ENCODE measurements around the gene BDH2. TPM values are rescaled to one million over a fixed set of nuclear protein-coding genes. Genes with fewer than 3 reads are reported as not detected.

Gene BDH2
- total RNA-seq, 2 experiments from 2014 or later: 11.2 to 12.2 TPM

DNA sequence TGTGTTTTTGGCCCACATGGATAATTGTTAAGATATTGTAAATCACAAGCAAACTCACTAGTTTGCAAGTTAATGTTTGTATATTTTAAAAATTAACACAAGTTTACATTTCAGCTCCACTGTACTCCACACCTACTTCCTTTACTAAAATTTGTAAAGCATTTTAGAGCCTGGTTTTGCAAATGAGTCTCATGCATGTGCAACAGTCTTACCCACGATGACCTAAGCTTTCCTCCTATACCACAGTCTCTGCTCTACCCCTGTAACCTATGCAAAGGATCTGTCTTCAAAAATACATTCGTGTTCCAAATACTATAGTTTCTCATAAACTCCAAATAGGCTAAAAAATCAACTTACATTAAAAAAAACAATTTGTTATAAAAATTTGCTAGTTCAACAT, 10.2 kb downstream of the BDH2 start:
- ChIA-PET POLR2A (no interaction called here), CTCF (no interaction called here)

DNA sequence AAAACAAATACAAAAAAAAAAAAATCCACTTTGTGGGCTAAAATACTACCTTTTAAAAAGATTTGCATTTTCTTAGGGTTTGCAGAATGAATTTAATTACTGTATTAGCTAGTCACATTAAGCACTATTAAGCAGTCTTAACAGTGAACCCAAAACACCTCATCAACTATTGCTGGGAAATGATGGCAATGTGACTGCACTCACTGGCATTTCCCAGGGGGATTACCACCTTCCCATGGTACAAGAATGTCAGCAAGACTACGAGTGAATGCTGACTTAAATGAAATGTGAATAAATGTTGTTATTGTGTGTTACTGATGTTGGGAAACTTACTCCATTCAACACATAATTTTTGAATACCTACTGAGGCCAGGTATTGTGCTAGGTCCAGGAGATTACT, 13.1 kb downstream of the BDH2 start:
- POLR2A ChIA-PET: no interaction called here
- CTCF ChIA-PET: no interaction called here

GRCh38 chr4:103085555-103086196, 14.0 kb downstream of the BDH2 start:
- POLR2A ChIA-PET: no interaction called here
- CTCF ChIA-PET: no interaction called here

- POLR2A ChIA-PET: no interaction called here
- CTCF ChIA-PET: interaction anchor here (0.9 to 1.7 kb wide), 2 partner anchors 12 to 15 kb away, joined by 3 to 4 read pairs; no protein-coding TSS in a partner anchor
These were observed 20.0 kb downstream of the BDH2 start for GRCh38 chr4:103079621-103080020.

- POLR2A ChIA-PET: interaction anchor here (0.7 to 1.0 kb wide), 4 partner anchors 14 to 249 kb away, joined by 3 to 7 read pairs (median 4); partner anchors contain the start of genes CISD2 and UBE2D3
These were observed 22.8 kb downstream of the BDH2 start, which contains the start of gene SLC9B2 for GRCh38 chr4:103076747-103077347. Gene SLC9B2, minus strand, starts transcription at chr4:103076761. Its CDS starts 9,211 bp downstream, at chr4:103067550.

DNA sequence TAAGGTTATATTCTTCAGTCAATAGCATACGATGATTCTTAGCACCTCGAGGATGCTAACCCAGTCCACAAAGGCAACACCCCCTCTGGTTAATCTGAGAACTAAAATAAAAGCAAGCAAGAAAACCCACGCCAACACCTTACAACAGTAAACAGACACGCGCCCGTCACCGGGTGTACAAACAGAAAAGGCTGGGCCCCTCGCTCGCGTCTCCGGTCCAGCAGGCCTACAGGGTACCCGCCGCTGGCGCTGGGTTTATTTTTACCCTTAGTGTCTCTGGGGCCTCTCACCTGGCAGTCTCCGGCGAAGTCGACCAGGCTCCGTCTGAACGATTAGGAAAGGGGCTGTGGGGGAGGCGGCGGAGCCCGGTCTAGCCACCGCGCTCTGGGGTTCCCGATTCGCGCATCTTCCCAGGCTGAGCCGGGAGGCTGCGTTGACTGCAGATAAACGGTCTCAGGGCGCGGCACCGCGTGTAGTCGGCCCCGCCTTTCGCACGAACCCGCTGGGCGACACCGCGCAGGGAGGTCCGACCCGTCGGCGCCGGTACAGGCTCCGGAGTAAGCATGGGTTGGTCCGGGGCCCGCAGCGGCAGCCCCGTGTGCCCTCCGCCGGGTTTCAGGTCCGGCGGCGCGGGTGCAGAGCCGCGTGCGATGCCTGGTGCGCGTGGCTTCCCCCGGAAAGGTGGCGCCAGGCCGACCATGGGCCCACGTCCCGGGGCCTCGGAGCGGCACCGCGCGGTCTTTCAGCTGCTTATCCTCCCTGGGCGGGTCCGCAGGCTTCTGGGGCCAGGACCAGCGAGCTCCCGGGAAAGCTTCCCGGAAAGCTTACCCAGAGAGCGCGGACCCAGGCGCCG, 23.5 kb downstream of the BDH2 start:
- CTCF ChIA-PET: interaction anchor here (1.3 to 1.4 kb wide), 2 partner anchors 24 to 30 kb away, joined by 3 to 5 read pairs; partner anchors contain the start of gene BDH2
- POLR2A ChIA-PET: interaction anchor here (0.7 to 1.0 kb wide), 4 partner anchors 14 to 249 kb away, joined by 3 to 7 read pairs (median 4); partner anchors contain the start of gene UBE2D3

More at GRCh38 chr4:103076747-103077347, 22.8 kb downstream of the BDH2 start, which contains the start of gene SLC9B2:
- CTCF ChIA-PET: interaction anchor here (1.4 kb wide), 1 partner anchor 23 kb away, joined by 3 read pairs; the partner anchor contains the start of gene BDH2

DNA sequence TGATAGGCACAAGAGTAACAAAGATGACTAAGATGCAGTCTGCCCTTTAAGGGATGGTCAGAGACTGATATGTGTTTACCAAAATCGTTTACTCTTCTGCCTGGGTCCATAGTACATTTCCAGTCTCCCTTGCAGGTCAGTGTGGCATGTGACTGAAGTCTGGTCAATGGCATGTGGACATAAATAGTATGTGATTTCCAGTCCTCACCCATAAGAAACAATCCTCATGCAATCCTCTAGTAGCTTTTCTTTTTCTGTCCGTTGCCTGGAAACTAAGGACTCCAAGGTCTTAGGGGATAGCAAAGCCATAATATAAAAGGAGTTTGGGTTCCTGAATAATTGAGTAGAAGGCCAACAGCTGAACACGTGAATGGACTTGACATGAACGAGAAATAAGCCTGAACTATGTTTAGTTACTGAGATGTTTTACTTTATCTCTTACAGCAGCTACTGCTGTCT, 24.2 kb downstream of the BDH2 start:
- ChIA-PET POLR2A (interaction anchor here (0.7 kb wide), 1 partner anchor 34 kb away, joined by 3 read pairs; no protein-coding TSS in a partner anchor), CTCF (interaction anchor here (1.3 kb wide), 1 partner anchor 29 kb away, joined by 5 read pairs; no protein-coding TSS in a partner anchor)

- CTCF ChIA-PET: interaction anchor here (1.3 kb wide), 1 partner anchor 28 kb away, joined by 5 read pairs; no protein-coding TSS in a partner anchor
- POLR2A ChIA-PET: interaction anchor here (0.7 to 1.1 kb wide), 2 partner anchors 34 to 247 kb away, joined by 3 read pairs; no protein-coding TSS in a partner anchor
These were observed 24.7 kb downstream of the BDH2 start for GRCh38 chr4:103074744-103075434.

- POLR2A ChIA-PET: interaction anchor here (1.1 kb wide), 1 partner anchor 246 kb away, joined by 3 read pairs; no protein-coding TSS in a partner anchor
- CTCF ChIA-PET: no interaction called here
These were observed 25.7 kb downstream of the BDH2 start for GRCh38 chr4:103073792-103074438.

- ChIA-PET POLR2A (no interaction called here), CTCF (no interaction called here)
These were observed 31.6 kb downstream of the BDH2 start for GRCh38 chr4:103067841-103068547.

- ChIA-PET POLR2A (no interaction called here), CTCF (interaction anchor here (0.6 to 0.7 kb wide), 2 partner anchors 677 to 869 kb away, joined by 3 to 5 read pairs; no protein-coding TSS in a partner anchor)
These were observed 39.0 kb downstream of the BDH2 start for GRCh38 chr4:103060453-103061148.

- POLR2A ChIA-PET: no interaction called here
- CTCF ChIA-PET: interaction anchor here (1.0 kb wide), 1 partner anchor 38 kb away, joined by 4 read pairs; no protein-coding TSS in a partner anchor
These were observed 45.6 kb downstream of the BDH2 start for GRCh38 chr4:103054030-103054429.

GRCh38 chr4:103052779-103053178, 46.9 kb downstream of the BDH2 start:
- ChIA-PET POLR2A (no interaction called here), CTCF (interaction anchor here (0.8 to 1.0 kb wide), 2 partner anchors 39 kb away, joined by 3 to 4 read pairs; no protein-coding TSS in a partner anchor)

DNA sequence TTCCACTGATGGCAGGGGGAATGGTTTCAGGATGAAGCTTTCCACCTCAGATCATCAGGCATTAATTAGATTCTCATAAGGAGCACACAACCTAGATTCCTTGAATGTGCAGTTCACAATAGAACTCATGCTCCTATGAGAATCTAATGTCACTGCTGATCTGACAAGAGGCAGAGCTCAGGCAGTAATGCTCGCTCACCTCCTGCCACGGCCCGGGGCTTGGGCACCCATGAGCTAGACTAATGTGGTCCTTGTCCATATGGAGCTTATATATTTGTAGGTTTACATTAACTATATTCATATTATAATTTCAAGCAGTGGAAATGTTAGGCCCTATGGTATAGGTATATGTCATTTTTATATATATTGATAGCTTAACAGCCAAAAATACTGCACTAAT, 47.5 kb downstream of the BDH2 start:
- POLR2A ChIA-PET: interaction anchor here (0.7 kb wide), 1 partner anchor 225 kb away, joined by 3 read pairs; the partner anchor contains the start of gene UBE2D3
- CTCF ChIA-PET: interaction anchor here (0.8 kb wide), 1 partner anchor 39 kb away, joined by 3 read pairs; no protein-coding TSS in a partner anchor

GRCh38 chr4:103050736-103051436, 48.7 kb downstream of the BDH2 start:
- ChIA-PET POLR2A (no interaction called here), CTCF (no interaction called here)
